Bronchial epithelial cell (primary cell): ENCODE measurements around the gene C19orf33. TPM values are rescaled to one million over a fixed set of nuclear protein-coding genes. Genes with fewer than 3 reads are reported as not detected.

Experiments used
- DNase-seq: peaks from one replicate; pipeline ENCODE4 v3.0.0-alpha.2; 2010; ENCODE audit warnings: low read depth
- FAIRE-seq: peaks from 2 replicates; lab custom pipeline; 2011; peaks lifted over from hg19 to GRCh38; lab: Jason Lieb, UNC
- H3K27me3 ChIP-seq: 2 replicates; pipeline ENCODE4 v1.5.1; 2011; ENCODE audit warnings: low read length; ENCODE audit not compliant: control insufficient read depth, insufficient read depth
- H3K36me3 ChIP-seq: 2 replicates; pipeline ENCODE4 v1.5.1; 2011; ENCODE audit warnings: low read length; ENCODE audit not compliant: control insufficient read depth, insufficient read depth
- H3K4me3 ChIP-seq: 2 replicates; pipeline ENCODE4 v1.5.1; 2011; ENCODE audit warnings: mild to moderate bottlenecking, low read depth, low read length, control low read depth
- total RNA-seq: library from RNA; depleted of rRNA; stranded (reverse); fragments of >200 nt; gene quantifications from 2 replicates; pipeline ENCODE4 v1.2.1, GENCODE V29; 2014
- TF ChIP-seq, protein P1 (sequence below): IDR thresholded peaks from 2 replicates; pipeline ENCODE4 v1.5.1; 2011; ENCODE audit warnings: mild to moderate bottlenecking, moderate library complexity, low read length, control low read depth, inconsistent platforms; ENCODE audit not compliant: insufficient read depth, severe bottlenecking

Gene C19orf33
- total RNA-seq, 1 donor from 2014 or later = 266 TPM

DNA sequence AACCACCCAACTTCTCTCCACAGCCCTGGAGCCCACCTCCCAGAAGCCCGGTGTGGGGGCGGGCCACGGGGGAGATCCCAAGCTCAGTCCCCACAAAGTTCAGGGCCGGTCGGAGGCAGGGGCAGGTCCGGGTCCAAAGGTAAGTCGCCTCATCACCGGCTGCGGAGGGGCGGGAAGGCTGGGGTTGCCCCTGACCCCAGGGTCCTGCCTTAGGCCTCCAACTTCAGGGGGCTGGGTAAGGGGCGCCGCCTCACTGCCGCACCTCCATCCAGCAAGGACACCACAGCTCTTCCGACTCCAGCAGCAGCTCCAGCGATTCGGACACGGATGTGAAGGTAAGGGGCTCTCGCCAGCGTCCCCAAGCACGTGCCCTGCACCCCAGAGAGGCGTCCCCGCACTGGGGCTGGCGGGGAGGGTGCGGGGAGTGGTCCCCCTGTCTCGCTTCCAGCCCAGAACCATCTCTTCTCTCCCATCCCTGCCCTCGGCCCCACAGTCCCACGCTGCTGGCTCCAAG, 358 bp downstream of the C19orf33 start:
- H3K36me3 ChIP-seq = peaks cover 21% of the 10 kb centered on the region
- TF ChIP-seq, protein P1, sequence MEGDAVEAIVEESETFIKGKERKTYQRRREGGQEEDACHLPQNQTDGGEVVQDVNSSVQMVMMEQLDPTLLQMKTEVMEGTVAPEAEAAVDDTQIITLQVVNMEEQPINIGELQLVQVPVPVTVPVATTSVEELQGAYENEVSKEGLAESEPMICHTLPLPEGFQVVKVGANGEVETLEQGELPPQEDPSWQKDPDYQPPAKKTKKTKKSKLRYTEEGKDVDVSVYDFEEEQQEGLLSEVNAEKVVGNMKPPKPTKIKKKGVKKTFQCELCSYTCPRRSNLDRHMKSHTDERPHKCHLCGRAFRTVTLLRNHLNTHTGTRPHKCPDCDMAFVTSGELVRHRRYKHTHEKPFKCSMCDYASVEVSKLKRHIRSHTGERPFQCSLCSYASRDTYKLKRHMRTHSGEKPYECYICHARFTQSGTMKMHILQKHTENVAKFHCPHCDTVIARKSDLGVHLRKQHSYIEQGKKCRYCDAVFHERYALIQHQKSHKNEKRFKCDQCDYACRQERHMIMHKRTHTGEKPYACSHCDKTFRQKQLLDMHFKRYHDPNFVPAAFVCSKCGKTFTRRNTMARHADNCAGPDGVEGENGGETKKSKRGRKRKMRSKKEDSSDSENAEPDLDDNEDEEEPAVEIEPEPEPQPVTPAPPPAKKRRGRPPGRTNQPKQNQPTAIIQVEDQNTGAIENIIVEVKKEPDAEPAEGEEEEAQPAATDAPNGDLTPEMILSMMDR = no peak
- no peak for FAIRE-seq
- no peak for DNase-seq
- H3K4me3 ChIP-seq = peak overlapping the region; percentile 85
- H3K27me3 ChIP-seq = no peaks in the 10 kb centered on the region

DNA sequence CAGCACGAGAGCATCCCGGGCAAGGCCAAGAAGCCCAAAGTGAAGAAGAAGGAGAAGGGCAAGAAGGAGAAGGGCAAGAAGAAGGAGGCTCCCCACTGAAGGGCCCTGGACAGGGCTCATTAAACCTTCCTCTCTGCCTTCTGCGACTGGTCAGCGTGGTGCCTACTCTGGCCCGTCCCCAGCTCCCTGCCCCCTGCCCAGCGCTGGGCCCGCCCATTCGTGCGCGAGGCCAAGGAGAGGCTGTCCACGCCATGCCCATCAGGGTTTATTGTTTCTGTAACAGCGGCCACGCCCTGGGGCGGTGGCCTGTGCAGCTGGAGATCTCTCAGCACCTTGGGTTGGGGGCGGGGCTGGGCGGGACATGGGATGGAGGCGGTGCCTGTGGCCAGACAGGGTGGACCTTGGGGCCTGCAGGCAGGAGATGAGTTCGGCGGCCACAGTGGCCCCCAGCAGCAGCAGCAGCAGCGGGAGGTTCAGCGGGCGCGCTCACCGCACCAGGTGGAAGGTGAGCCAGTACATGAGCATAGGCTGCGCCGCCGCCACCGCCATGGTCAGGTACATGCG, 897 bp downstream of the C19orf33 start:
- Histone ChIP-seq H3K4me3 (peak overlapping the region; percentile 85), H3K27me3 (no peaks in the 10 kb centered on the region), H3K36me3 (peaks cover 22% of the 10 kb centered on the region)
- DNase-seq = peak; percentile 83
- TF ChIP-seq, protein P1 = no peak
- FAIRE-seq = no peak

DNA sequence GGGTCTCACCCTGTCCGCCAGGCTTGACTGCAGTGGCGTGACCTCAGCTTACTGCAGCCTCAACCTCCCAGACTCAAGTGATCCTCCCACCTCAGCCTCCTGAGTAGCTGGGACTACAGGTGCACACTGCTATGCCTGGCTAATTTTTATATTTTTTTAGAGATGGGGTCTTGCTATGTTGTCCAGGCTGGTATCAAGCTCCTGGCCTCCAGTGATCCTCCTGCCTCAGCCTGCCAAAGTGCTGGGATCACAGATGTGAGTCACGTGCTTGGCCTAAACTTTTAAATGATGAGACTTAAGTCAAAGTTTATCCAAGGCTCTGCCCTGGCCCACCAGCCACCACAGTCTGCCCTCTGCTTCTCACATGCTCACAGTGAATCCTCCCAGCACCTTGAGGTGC, 2.2 kb downstream of the C19orf33 start:
- H3K27me3 ChIP-seq = no peaks in the 10 kb centered on the region
- peaks cover 24% of the 10 kb centered on the region for H3K36me3 ChIP-seq
- no peak for FAIRE-seq
- no peak for DNase-seq
- TF ChIP-seq, protein P1 = no peak
- H3K4me3 ChIP-seq = no peak overlapping the region

DNA sequence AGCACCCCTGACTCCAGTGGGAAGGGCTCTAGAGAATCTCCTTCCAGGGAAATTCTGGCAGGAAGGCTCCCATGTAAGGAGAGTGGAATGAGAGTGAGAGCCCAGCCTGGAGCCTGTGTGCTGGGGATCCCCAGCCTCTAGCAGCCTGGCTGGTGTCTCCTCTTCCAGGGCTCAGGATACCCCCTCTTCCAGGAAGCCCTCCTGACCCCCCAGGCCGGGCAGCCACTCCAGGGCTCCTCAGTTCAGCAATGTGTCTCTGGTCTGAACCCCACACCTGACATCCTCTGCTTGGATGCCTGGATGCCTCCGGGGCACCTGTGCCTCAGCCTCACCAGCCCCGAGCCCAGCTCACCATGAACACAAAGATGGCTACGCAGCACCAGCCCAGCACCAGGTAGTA, 3.0 kb downstream of the C19orf33 start:
- Histone ChIP-seq H3K27me3 (no peaks in the 10 kb centered on the region), H3K36me3 (peaks cover 24% of the 10 kb centered on the region), H3K4me3 (no peak overlapping the region)
- FAIRE-seq = no peak
- DNase-seq = no peak
- TF ChIP-seq, protein P1 = no peak

DNA sequence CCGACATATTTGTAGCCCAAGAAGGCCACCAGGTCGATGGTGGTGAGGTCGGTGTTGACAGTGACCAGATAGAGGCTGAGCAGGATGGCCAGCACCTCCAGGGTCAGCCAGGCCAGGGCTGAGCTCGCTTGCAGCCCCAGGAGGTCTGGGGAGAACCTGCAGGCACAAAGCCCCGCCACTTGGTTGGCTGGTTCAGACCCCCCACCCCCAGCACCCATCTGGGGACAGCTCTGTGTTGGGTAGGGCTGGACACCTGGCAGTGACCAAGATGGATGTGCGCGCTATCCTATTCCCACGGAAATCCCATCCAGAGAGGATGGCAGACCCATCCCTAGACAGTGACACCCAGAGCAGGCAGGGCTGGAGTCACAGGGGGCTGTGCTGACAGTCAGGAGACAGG, 3.5 kb downstream of the C19orf33 start:
- FAIRE-seq = no peak
- Histone ChIP-seq H3K27me3 (no peaks in the 10 kb centered on the region), H3K4me3 (no peak overlapping the region), H3K36me3 (peaks cover 24% of the 10 kb centered on the region)
- TF ChIP-seq, protein P1 = no peak
- DNase-seq = no peak
